ENCODE data around the gene NMU. TPM values are rescaled to one million over a fixed set of nuclear protein-coding genes. Genes with fewer than 3 reads are reported as not detected.

Gene NMU
- total RNA-seq, 1 experiment from 2014 or later: 28.5 TPM

DNA sequence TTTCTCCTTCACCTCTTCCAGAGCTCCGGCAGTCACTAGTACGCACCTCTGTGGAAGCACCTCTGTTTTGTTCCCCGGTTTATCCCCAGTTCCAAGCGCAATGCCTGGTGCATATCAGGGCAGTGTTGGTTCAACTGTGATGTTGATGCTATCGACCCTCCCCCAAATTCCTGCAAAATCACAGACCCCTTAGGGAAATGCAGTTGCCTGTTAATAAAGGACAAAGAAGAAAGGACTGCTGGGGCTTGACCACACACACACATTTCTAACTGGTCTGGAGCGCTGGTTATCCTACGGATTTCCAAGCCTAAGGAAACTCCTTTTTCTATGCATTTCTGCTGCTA is 530 bp upstream of the NMU start:
- BruUV-seq (replicated peaks): no TSS peak
- Histone ChIP-seq H3K36me3 (ENCODE audit: low read depth, low read length) (no peaks in the 10 kb centered on the region), H3K79me2 (ENCODE audit: low read length) (0 out of 2 replicates have a peak, but pooled peaks cover 6% of the 10 kb centered on the region), H4K20me1 (ENCODE audit: low read length) (no peaks in the 10 kb centered on the region), H2AFZ (ENCODE audit: low read length) (peak overlapping the region; percentile 88), H3K9ac (ENCODE audit: low read length) (peak overlapping the region; percentile 32; the same call in 1 of the 2 replicates), H3K9me2 (replicated peaks; ENCODE audit: low read length) (no peaks in the 10 kb centered on the region), H3K4me2 (ENCODE audit: low read length) (peak overlapping the region; percentile 86), H3K9me3 (ENCODE audit: low read length) (no peaks in the 10 kb centered on the region), H3K27me3 (ENCODE audit: low read length) (no peaks in the 10 kb centered on the region), H3K27ac (ENCODE audit: low read length) (no peak overlapping the region), H3F3A (ENCODE audit: low read length, unreplicated experiment) (no peaks in the 10 kb centered on the region), H3K4me3 (ENCODE audit: low read length) (peak overlapping the region; percentile 69), H3K4me1 (ENCODE audit: insufficient read depth, low read length) (peaks cover 13% of the 10 kb centered on the region)
- intact Hi-C loops (cut with micrococcal nuclease): loop anchor here (2.0 to 10.0 kb wide), 4 partner anchors 84 to 664 kb away; no protein-coding TSS in a partner anchor
- DNase-seq (no peak), ATAC-seq (no peak)
- CTCF ChIA-PET: interaction anchor here (0.6 kb wide), 1 partner anchor 665 kb away, joined by 3 read pairs; no protein-coding TSS in a partner anchor
- no peak for TF ChIP-seq EZH2phosphoT487 (IDR thresholded peaks at IDR 0.05; ENCODE audit: borderline replicate concordance, low read length)
- TF ChIP-seq, protein P1, sequence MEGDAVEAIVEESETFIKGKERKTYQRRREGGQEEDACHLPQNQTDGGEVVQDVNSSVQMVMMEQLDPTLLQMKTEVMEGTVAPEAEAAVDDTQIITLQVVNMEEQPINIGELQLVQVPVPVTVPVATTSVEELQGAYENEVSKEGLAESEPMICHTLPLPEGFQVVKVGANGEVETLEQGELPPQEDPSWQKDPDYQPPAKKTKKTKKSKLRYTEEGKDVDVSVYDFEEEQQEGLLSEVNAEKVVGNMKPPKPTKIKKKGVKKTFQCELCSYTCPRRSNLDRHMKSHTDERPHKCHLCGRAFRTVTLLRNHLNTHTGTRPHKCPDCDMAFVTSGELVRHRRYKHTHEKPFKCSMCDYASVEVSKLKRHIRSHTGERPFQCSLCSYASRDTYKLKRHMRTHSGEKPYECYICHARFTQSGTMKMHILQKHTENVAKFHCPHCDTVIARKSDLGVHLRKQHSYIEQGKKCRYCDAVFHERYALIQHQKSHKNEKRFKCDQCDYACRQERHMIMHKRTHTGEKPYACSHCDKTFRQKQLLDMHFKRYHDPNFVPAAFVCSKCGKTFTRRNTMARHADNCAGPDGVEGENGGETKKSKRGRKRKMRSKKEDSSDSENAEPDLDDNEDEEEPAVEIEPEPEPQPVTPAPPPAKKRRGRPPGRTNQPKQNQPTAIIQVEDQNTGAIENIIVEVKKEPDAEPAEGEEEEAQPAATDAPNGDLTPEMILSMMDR (conservative IDR thresholded peaks at IDR 0.05; ENCODE audit: low read depth, low read length): no peak
- TF ChIP-seq EZH2 (IDR thresholded peaks at IDR 0.05; ENCODE audit: low read length, unreplicated experiment): no peak
- POLR2A ChIA-PET (ENCODE audit: unreplicated experiment): no interaction called here

DNA sequence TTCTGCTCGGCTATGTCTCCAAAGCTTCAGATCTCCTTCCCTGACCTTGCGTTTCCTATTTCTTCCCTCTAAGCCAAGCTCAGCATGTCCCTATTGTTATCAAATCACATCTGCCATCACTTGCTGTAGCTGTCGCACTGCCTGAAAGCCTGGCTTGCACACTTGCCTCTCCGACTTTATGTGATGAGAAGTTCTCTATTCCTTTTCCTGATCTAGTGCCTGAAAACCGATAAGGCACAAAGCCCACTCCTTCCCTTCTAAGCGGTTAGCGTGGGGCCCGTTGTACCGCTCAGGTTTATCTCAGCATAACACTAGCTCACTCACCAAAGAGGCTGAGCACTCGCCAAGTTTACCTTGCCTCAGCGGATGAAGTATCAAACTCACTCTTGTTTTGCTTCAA is 816 bp downstream of the NMU start:
- no peak for TF ChIP-seq EZH2 (IDR thresholded peaks at IDR 0.05; ENCODE audit: low read length, unreplicated experiment)
- TF ChIP-seq EZH2phosphoT487 (IDR thresholded peaks at IDR 0.05; ENCODE audit: borderline replicate concordance, low read length): no peak
- TF ChIP-seq, protein P1 (conservative IDR thresholded peaks at IDR 0.05; ENCODE audit: low read depth, low read length): no peak
- peak overlapping the region; percentile 69 for H3K4me3 ChIP-seq (ENCODE audit: low read length)
- 0 out of 2 replicates have a peak, but pooled peaks cover 6% of the 10 kb centered on the region for H3K79me2 ChIP-seq (ENCODE audit: low read length)
- no peak overlapping the region for H3K27ac ChIP-seq (ENCODE audit: low read length)
- H3K27me3 ChIP-seq (ENCODE audit: low read length): no peaks in the 10 kb centered on the region
- no TSS peak for BruUV-seq (replicated peaks)
- H3K4me2 ChIP-seq (ENCODE audit: low read length): peak overlapping the region; percentile 86
- H3K9me3 ChIP-seq (ENCODE audit: low read length): no peaks in the 10 kb centered on the region
- ChIA-PET POLR2A (ENCODE audit: unreplicated experiment) (interaction anchor here (0.6 kb wide), 1 partner anchor 208 kb away, joined by 3 read pairs; no protein-coding TSS in a partner anchor), CTCF (interaction anchor here (1.0 kb wide), 1 partner anchor 190 kb away, joined by 4 read pairs; no protein-coding TSS in a partner anchor)
- H4K20me1 ChIP-seq (ENCODE audit: low read length): no peaks in the 10 kb centered on the region
- DNase-seq: peak; percentile 26
- H3F3A ChIP-seq (ENCODE audit: low read length, unreplicated experiment): no peaks in the 10 kb centered on the region
- peak overlapping the region; percentile 88 for H2AFZ ChIP-seq (ENCODE audit: low read length)
- intact Hi-C loops (cut with micrococcal nuclease): loop anchor here (2.0 to 10.0 kb wide), 4 partner anchors 83 to 663 kb away; no protein-coding TSS in a partner anchor
- peak overlapping the region; percentile 32; the same call in 1 of the 2 replicates for H3K9ac ChIP-seq (ENCODE audit: low read length)
- H3K36me3 ChIP-seq (ENCODE audit: low read depth, low read length): no peaks in the 10 kb centered on the region
- peak; percentile 39 for ATAC-seq
- peaks cover 13% of the 10 kb centered on the region for H3K4me1 ChIP-seq (ENCODE audit: insufficient read depth, low read length)
- no peaks in the 10 kb centered on the region for H3K9me2 ChIP-seq (replicated peaks; ENCODE audit: low read length)
